Neutrophil (primary cell): ENCODE measurements around the gene SAP30BP.

Source experiments
- H3K27ac ChIP-seq: fragments of 200-600 bp; sonication (generic); 2 replicates; pipeline ENCODE4 v1.5.1; 2016; ENCODE audit warnings: mild to moderate bottlenecking, moderate library complexity
- H3K27me3 ChIP-seq: fragments of 200-600 bp; sonication (generic); 2 replicates; pipeline ENCODE4 v1.6.0; 2016; ENCODE audit warnings: mild to moderate bottlenecking
- H3K36me3 ChIP-seq: fragments of 200-600 bp; sonication (generic); 2 replicates; pipeline ENCODE4 v1.5.1; 2017
- H3K4me1 ChIP-seq, 2 experiments: fragments of 200-600 bp in 1 of 2; sonication (generic) in 1 of 2; 1 replicate in 1 of 2; 2 replicates in 1 of 2; pipeline versions ENCODE4 v1.5.1 to v1.6.1; 2013 to 2016; ENCODE audit warnings: low read depth in 1 of 2, low read length in 1 of 2, mild to moderate bottlenecking in 1 of 2, moderate library complexity in 1 of 2; ENCODE audit not compliant: control insufficient read depth in 1 of 2, insufficient read depth in 1 of 2
- H3K4me3 ChIP-seq, 2 experiments: fragments of 200-600 bp in 1 of 2; sonication (generic) in 1 of 2; 1 replicate in 1 of 2; 2 replicates in 1 of 2; pipeline ENCODE4 v1.5.1; 2013 to 2016; ENCODE audit warnings: low read depth in 1 of 2, low read length in 1 of 2, mild to moderate bottlenecking in 1 of 2, moderate library complexity in 1 of 2
- H3K9me3 ChIP-seq: fragments of 200-600 bp; sonication (generic); 2 replicates; pipeline ENCODE4 v1.5.1; 2016
- CTCF ChIP-seq: fragments of 200-600 bp; sonication (generic); IDR thresholded peaks from 2 replicates; pipeline ENCODE4 v1.5.1; 2016; ENCODE audit warnings: antibody characterized with exemption

The SAP30BP gene

GRCh38 chr17:75733471-75733870, 66.3 kb downstream of the SAP30BP start:
- H3K27me3 ChIP-seq: no peaks in the 10 kb centered on the region
- H3K27ac ChIP-seq: no peak overlapping the region
- H3K4me1 ChIP-seq: peaks cover 21 to 29% of the 10 kb centered on the region in 2 experiments
- no peaks in the 10 kb centered on the region for H3K9me3 ChIP-seq
- no peaks in the 10 kb centered on the region for H3K36me3 ChIP-seq
- H3K4me3 ChIP-seq: no peak overlapping the region
- no peak for TF ChIP-seq CTCF

GRCh38 chr17:75734674-75735294, 67.6 kb downstream of the SAP30BP start:
- no peaks in the 10 kb centered on the region for H3K9me3 ChIP-seq
- H3K4me1 ChIP-seq: peaks cover 32 to 38% of the 10 kb centered on the region in 2 experiments
- H3K36me3 ChIP-seq: no peaks in the 10 kb centered on the region
- TF ChIP-seq CTCF: no peak
- H3K4me3 ChIP-seq: no peak overlapping the region
- no peaks in the 10 kb centered on the region for H3K27me3 ChIP-seq
- peak overlapping the region; percentile 55 for H3K27ac ChIP-seq

GRCh38 chr17:75736173-75736835, 69.2 kb downstream of the SAP30BP start:
- Histone ChIP-seq H3K27me3 (no peaks in the 10 kb centered on the region), H3K9me3 (no peaks in the 10 kb centered on the region), H3K36me3 (no peaks in the 10 kb centered on the region), H3K4me3 (no peak overlapping the region), H3K4me1 (peaks cover 32 to 38% of the 10 kb centered on the region in 2 experiments), H3K27ac (peak overlapping the region; percentile 96)
- TF ChIP-seq CTCF: no peak

- H3K36me3 ChIP-seq: no peaks in the 10 kb centered on the region
- H3K27me3 ChIP-seq: no peaks in the 10 kb centered on the region
- TF ChIP-seq CTCF: no peak
- H3K4me3 ChIP-seq: peak overlapping the region in 1 of 2 experiments; percentile 32
- H3K4me1 ChIP-seq: peaks cover 32 to 38% of the 10 kb centered on the region in 2 experiments
- peak overlapping the region; percentile 96 for H3K27ac ChIP-seq
- H3K9me3 ChIP-seq: no peaks in the 10 kb centered on the region
Observed at GRCh38 chr17:75737133-75737962, 70.2 kb downstream of the SAP30BP start.

GRCh38 chr17:75738218-75738802, 71.2 kb downstream of the SAP30BP start:
- Histone ChIP-seq H3K36me3 (no peaks in the 10 kb centered on the region), H3K4me3 (peak overlapping the region in 1 of 2 experiments; percentile 32), H3K27ac (peak overlapping the region; percentile 96), H3K4me1 (peaks cover 32 to 38% of the 10 kb centered on the region in 2 experiments), H3K9me3 (no peaks in the 10 kb centered on the region), H3K27me3 (no peaks in the 10 kb centered on the region)
- no peak for TF ChIP-seq CTCF
